Hematopoietic multipotent progenitor cell (in vitro differentiated cells): ENCODE data around the gene PSME4. TPM values are rescaled to one million over a fixed set of nuclear protein-coding genes. Genes with fewer than 3 reads are reported as not detected.
A peak's percentile ranks its signal among the peaks of the same experiment; 100 is the strongest.
"Not testable (repeated sequence)": the region's sequence is repeated elsewhere in the genome, so short reads cannot be mapped to it uniquely, and the experiment has no call there.

Source experiments
- DNase-seq, 3 donors: peaks; one replicate each; pipeline ENCODE4 v3.0.0-alpha.2; 2011 to 2015; ENCODE audit warnings: low read depth in 2 of 3, low spot score in 2 of 3
- total RNA-seq: library from RNA; depleted of rRNA; stranded (reverse); fragments of >200 nt; gene quantifications from one replicate; pipeline ENCODE4 v1.2.3, GENCODE V29; 2012

PSME4 gene
- total RNA-seq, 1 donor = 29.1 TPM

DNA sequence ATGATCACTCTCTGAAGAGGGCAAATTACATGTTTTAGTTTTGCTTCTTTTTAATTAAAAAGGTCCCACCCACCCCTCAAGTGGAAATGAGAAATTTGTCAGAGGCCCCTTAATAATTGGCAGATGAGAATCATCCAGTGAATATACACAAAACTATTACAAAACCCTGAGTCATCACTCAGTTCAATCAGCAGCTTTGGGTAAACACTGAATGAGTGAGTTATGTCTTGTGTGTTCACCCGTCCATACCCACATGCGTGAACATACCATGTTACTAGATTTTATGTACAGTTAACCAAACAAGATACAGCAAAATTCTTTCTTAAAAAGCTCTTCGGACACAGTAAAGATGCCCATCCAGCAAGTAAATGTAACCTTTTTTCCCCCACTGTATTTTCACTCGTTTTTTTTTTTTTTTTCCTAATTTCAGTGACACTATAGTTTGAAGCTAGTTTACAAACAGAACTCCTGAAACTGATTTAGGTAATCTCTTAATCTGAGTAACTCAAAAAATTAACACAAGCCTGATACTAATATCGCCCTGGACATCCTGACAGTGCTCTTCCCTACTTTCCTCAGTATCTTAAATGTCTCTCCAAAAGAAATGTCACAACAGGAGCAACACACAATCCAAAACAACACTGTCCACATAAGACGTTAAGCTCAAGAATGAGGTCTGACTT is 1.4 kb downstream of the PSME4 start:
- peak in 2 of 3 donors; percentile 43 to 60 for DNase-seq

DNA sequence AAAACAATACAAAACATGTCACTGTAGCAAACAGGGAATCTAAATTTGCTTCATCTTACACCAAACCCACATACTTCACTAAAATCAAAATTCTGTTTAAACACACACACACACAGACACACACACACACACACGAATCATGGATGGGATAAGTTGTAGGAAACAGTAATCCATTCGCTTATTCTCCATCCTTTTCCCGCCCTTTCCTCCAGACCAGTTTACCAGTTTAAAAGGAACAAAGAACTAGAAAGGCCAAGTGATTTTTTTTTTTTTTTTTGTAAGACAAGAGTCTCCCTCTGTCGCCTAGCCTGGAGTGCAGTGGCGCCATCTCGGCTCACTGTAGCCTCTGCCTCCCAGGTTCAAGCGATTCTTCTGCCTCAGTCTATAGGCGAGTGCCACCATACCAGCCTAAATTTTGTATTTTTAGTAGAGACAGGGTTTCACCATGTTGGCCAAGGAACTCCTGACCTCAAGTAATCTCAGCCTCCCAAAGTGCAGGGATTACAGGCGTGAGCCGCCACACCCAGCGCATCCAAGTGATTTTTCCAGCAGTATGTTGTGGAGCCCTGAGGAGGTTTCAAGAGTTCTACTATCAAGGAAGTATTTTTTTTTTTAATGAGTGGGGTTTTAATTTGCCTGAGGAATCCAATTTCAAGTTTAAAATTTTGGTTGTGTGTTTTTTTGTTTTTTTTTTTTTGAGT is 5.7 kb downstream of the PSME4 start:
- DNase-seq = no peak

DNA sequence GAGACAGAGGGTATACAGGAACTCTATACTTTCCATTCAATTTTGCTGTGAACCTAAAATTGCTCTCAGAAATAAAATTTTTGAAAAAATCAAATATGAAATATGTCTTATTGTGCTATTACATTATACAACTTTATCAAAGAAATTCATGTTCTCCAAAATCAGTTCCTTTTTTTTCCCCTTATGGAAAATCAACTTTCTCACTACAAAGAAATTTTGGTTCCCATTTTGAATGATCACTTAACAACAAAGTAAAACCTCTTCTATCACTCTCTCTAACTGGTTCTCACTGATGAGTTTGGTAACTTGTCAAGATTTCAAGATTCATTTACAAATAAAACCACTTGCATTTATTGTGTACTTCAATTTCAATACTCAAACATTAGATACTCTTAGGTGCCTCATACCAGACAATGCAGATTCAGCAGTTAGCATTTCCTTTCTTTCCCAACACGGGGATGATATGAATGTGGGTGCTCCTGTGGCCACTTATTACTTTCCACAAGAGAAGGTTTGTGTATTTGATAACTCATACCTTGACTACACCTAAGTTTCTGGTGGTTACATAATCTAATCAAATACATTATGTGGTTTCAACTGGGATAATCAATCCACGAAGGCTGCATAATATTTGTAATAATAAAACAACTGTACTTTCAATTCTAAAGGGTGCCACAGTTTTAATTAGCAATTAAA is 6.4 kb downstream of the PSME4 start:
- no peak for DNase-seq

DNA sequence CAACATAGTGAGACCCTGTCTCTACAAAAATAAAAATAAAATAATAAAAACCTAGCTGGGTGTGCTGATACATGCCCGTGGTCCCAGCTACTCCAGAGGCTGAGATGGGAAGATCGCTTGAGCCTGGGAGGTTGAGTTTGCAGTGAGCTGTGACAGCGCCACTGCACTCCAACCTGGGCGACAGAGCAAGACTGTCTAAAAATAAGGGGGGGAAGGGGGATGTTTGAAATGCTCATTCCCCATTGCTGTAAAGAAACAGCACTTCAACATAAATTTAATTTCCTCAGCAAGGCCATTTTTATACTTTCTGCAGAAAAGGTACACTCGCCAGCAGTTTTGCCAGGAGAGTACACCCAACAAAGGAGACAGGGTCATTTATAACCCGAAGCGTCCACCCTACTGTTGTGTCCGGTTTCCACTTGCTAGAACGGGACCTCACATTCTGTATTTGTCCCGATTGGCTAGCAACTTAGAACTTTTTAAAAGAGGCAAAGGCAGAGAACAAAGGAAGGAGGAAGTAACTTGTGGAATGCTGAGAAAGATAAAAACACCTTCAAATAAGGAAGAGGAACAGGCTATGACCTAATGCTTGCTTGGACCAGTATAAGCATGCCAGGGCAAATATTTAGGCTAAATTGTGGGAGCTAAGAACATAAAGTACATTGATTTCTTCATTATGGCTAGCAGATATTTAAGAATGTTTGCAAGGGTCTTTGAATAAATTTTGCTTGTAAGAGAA is 9.1 kb downstream of the PSME4 start:
- DNase-seq = not testable (repeated sequence)

DNA sequence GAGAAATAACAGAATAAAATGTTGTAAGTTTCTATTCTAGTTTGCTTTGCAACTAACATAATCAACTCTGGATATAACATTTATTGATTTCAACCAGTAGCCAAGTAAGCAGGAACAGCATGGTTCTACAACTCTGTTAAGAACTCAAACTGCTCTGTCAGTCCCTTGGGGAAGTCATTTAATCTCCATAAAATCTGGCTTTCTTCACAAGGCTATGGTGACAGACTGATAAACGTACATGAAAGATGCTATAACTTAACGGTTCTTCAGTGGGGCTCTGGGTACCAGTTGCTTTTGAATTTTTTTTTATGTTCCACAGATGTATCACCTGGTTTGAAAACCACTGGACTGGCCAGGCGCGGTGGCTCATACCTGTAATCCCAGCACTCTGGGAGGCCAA is 10.3 kb downstream of the PSME4 start:
- DNase-seq = no peak

DNA sequence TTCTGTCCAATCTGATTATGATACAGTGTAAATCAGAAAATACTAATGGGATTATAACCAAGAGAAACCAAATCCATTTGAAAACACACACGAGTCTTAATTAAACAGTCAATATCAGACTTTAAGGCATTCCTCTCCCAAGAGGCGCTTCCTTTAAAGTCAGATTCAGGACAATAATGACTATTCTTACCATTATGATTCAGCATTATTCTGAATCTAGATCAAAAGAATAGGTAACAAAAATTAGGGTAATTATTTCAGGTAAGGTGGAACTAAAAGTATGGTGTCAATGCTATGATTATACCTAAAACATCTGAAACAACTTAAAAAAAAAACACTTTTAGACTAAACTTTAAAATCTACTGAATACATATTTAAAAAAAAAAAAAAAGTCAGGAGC is 12.3 kb downstream of the PSME4 start:
- no peak for DNase-seq

DNA sequence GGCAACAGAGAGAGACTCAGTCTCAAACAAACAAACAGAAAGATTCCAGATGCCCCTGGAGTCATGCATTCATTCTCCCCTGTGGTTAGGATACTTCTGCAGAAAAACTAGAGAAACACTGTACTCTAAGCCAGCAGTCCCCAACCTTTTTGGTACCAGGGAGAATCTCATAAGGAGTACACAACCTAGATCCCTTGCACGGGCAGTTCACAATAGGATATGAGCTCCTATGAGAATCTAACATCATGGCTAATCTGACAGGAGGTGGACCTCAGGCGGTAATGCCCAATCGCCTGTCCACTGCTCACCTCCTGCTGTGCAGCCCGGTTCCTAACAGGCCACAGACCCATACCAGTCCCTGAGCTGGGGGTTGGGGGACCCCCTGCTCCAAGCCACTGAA is 18.3 kb downstream of the PSME4 start:
- no peak for DNase-seq

DNA sequence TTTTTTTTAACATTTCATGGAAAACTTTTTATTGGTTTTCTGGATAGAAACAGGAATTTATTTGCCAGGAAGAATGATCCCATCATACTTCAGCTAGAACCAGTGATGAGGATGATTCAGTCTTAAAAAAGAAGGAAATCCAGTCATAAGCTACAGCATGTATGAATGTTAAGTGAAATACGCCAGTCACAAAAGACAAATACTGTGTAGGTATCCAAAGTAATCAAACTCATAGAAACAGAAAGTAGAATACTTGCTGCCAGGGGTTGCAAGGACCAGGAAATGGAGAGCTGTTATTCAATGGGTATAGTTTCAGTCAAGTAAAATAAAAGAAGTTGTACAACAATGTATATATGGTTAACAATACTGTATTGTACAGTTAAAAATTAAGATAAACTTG is 21.3 kb downstream of the PSME4 start:
- DNase-seq = no peak

DNA sequence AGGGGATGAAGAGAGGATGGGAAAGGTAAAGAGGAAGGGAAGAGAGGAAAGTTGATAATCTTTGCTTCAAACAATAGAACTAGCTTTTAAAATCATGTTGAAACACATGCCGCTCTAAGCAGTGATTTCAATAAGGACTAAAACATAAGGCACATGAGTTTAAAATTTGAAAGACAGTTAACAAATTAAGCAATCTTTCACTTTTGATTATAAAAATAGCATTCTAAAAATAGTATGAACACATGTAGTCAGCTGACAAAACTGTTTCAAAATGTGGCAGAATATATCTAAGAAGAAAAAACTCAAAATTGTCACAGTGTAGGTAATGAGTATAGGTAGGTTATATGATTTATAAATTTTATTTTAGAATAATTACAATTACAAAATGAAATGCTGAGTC is 25.3 kb downstream of the PSME4 start:
- DNase-seq = no peak

DNA sequence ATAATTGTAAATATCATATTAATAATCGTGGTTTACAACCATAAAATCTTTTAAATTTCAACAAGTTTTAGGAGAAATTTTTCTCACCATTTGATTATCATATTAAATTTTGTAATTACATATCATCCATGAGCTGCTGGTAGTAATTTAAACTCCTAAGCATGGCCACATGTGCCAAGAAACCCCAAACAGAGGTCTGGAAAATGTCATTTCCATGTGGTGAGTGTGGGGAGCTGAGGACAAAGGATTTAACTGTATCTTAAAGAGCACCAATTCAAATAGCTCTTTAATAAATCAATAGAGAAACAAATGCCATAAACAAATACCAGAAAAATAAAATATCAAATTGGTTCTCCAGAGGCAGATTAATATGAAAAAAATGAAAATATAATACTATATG is 26.3 kb downstream of the PSME4 start:
- no peak for DNase-seq

DNA sequence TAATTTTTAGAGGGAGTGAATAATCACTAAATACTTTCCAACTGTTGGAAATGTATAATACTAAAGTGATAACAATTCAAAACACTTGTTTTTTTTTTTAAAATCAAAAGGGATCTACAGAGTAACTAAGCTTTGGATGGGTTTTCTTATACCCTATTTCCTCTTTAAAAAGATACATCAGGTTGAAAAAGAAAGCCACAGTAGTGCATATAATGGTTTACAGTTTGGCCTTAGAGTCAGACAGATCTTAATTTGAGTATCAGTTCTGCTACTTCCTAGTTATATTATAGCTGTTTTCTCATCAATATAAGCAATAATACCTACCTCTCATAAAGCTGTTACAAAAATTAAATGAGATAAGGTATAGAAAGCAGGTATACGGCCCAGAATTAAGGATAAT is 28.5 kb downstream of the PSME4 start:
- no peak for DNase-seq

DNA sequence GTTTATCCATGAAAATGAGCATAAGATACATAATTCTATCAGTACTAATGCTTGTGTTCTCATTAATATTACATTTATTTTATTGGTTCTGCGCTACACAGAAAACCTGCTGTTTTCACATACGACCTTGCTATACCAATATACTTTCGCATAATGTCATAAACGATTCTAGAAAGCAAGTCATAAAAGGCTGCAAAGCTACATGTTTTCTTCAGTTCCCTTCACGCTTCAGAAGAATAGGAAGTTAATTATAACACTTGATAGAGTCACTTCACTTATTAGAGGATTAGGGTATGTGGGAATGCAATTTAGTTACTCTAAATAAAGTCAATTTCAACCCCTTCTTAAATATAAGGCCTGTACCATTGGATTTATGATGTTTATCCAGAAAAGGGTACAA is 29.0 kb downstream of the PSME4 start:
- no peak for DNase-seq

DNA sequence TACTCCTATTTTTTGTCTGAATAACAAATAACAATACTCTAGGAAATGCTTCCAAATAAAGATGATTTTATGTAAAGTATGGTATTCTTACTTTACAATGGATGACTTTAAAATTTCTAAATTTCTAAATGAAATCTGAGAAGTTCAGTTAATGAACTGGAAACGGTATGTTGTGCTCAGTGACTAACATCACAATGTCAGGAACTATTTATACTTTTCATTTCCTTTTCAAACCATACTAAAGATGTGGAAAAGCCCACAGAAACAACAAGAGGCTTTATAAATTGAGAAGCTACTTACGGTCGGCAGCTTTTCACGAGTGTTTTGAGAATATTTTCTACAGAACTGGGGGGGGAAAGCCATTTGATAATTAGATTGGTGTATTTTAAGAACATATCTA is 31.1 kb downstream of the PSME4 start:
- DNase-seq = no peak

DNA sequence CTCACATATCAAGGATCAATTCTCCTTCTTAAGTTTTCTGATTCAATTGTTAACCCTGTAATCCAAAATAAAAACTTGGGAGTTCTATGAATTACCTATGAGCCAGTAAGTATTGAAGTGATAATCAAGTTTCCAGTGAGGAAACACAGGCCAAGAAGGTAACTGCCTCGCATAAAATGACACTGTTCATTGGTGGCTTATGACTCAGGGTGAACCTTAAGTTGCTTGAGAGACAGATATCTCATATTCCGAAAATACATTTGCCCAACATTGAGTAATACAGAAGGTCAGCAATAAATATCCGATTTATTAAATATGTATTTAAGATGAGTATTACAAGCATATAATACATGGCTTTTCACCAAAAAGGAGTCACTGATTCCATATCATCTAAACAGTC is 31.9 kb downstream of the PSME4 start:
- DNase-seq = no peak

DNA sequence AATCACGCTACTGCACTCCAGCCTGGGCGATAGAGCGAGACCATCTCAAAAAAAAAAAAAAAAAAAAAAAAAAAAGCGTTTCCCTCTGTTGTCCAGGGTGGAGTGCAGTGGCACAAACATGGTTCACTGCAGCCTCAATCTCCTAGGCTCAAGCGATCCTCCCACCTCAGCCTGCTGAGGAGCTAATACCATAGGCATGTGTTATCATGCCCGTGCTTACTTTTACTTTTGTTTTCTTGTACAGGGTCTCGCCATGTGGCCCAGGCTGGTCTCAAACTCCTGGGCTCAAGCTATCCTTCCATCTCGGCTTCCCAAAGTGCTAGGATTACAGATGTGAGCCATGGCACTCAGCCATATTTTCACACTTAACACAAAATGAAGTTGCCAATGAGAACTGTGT is 37.5 kb downstream of the PSME4 start:
- DNase-seq = no peak

DNA sequence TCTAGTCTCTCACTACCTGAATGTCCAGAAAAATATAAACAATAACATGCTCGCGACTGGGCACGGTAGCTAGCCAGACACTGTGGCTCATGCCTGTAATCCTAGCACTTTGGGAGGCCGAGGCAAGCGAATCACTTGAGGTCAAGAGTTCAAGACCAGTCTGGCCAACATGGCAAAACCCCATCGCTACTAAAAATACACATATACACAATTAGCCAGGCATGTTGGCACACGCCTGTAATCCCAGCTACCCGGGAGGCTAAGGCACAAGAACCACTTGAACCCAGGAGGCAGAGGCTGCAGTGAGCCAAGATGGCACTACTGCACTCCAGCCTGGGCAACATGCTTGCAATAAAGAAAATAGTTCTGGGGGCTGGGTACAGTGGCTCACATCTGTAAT is 44.5 kb downstream of the PSME4 start:
- not testable (repeated sequence) for DNase-seq

DNA sequence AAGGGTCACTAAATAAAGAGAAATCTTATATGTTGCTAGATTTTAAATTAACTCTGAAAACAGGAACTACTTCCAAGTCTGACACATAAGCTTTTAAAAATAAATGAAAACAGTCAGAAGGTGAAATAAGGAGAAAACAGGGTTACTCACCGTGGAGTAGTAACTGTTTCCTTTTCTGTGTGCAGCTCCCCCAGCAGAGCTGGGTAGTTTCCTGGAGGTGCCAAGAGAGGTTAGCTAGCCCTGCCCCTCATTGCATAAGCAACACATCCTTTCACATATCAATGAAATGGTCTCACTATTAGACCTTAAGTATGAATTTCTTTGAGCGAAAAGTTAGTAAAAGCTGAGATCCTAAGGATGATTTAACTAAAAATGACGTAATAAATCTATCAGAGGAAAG is 57.1 kb downstream of the PSME4 start:
- peak in 2 of 3 donors; percentile 65 to 71 for DNase-seq

DNA sequence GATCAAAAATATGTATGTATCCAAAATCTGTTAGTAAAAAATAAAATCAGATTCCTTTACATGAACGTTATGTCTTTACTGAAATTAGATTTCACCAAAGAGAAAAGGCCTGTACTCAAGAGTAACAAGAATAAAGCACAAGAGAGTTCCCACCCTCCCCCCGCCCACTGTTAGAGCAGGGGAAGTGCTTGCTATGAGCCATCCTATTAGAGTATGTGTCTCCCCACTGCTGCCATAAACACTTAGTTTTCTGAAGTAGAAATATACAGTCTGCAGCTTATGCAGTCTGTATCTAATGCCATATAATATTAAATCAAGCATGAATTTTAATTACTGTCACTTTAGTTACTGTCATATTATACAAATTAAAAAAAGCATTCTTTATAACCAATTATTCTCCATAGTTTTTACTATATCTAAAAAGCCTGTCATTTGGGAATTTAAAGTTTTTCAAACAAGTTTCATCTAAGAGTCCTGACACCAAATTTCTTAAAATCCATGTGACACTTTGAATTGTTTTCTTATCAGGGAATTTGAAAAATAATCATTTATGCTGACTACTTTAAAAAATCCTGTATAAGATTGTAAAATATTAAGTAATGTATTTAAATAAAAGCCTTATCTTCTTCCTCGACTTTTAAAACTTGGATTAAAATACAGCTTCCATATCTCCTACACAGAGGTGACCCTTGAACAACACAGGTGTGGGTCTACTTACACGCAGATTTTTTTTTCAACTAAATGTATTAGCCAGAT is 59.2 kb downstream of the PSME4 start:
- no peak for DNase-seq

DNA sequence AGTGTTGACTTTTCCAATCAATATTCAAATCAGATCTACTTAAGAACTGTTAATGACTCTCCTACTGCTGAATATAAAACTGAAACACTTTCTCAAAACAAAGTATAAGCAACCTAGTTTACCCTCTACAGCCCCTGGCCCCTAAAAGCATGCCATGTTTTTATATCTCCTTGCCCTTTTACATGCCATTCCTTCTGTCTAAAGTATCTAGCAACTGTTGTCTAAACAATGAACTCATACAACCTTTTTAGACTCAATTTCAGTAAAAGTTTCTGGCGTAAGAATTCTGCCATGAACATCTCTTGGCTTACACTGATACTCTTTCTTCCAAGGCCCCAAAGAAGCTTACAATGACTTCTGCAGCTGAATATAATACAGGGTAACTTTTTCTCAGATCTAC is 63.2 kb downstream of the PSME4 start:
- DNase-seq = no peak

DNA sequence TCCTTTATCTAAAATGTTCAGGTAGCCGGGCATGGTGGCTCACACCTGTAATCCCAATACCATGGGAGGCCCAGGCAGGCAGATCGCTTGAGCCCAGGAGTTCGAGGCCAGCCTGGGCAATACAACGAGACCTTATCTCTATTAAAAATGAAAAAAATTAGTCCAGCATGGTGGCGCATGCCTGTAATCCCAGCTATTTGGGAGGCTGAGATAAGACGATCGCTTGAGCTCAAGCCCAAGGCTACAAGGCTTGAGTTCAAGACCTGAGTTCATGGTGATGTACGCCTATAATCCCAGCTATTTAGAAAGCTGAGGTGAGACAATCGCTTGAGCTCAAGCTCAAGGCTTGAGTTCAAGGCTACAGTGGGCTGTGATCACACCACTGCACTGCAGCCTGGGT is 65.4 kb downstream of the PSME4 start:
- DNase-seq = no peak

DNA sequence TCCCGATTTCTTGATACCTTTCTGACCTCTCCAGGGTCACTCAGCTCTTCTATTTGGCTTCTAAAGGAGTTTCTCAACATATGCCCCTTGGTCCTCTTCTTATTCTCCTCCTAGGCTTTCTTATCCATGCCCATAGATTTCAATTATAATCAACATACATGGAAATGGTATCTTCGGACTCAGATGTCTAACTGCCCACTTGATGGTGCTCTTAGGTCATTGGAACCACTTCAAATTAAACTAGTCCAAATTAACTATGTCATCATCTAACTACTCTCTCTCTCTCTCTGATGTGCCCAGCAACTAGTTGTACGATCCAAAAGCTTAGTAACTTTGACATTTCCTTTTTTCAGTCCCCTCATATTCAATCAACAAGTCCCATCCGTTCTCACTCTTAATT is 67.8 kb downstream of the PSME4 start:
- DNase-seq = no peak
